GM12878 (cell line): ENCODE measurements around the gene SIL1. TPM values are rescaled to one million over a fixed set of nuclear protein-coding genes. Genes with fewer than 3 reads are reported as not detected.
"Not testable (repeated sequence)": the region's sequence is repeated elsewhere in the genome, so short reads cannot be mapped to it uniquely, and the experiment has no call there.

ENCODE experiments used
- ATAC-seq: fragments of 200-7000 bp; cut with Tn5 transposase; 3 replicates; pipeline ENCODE4 v1.9.1; 2020; ENCODE audit warnings: mild to moderate bottlenecking, moderate library complexity
- BruUV-seq: library from RNA; stranded (reverse); fragments of 400-500 nt; replicated peaks from 2 replicates; lab custom pipeline; 2021; lab: Mats Ljungman, UMichigan
- CTCF ChIA-PET: fragments of 300-600 bp; sonication (Branson Sonifier 250); formaldehyde crosslinking; extraction: SDS; loops from one replicate; lab custom pipeline; 2021; ENCODE audit warnings: inconsistent platforms; lab: Yijun Ruan, JAX
- POLR2A ChIA-PET: fragments of 350-600 bp; formaldehyde crosslinking; extraction: SDS; loops from one replicate; lab custom pipeline; 2021; ENCODE audit warnings: inconsistent platforms; lab: Charles Lee
- RAD21 ChIA-PET: fragments of 300-600 bp; sonication (Branson Sonifier 250); formaldehyde crosslinking; loops from one replicate; lab custom pipeline; 2023; ENCODE audit warnings: antibody characterized with exemption; ENCODE audit not compliant: unreplicated experiment; lab: Charles Lee
- SMC1A ChIA-PET: fragments of 300-600 bp; sonication (Branson Sonifier 250); formaldehyde crosslinking; loops from one replicate; lab custom pipeline; 2023; ENCODE audit not compliant: unreplicated experiment, uncharacterized antibody; lab: Charles Lee
- DNase-seq: peaks from one replicate; pipeline ENCODE4 v3.0.0-alpha.2; 2011; ENCODE audit warnings: low read depth, low spot score
- FAIRE-seq: peaks from 3 replicates; lab custom pipeline; 2011; peaks lifted over from hg19 to GRCh38; lab: Jason Lieb, UNC
- H2AFZ ChIP-seq: 2 replicates; pipeline ENCODE4 v1.6.0; 2011; ENCODE audit warnings: low read depth, low read length, control low read depth; ENCODE audit not compliant: control insufficient read depth
- H3K27ac ChIP-seq: 2 replicates; pipeline ENCODE4 v1.5.1; 2011; ENCODE audit warnings: control low read depth; ENCODE audit not compliant: control insufficient read depth, insufficient read depth
- H3K27me3 ChIP-seq, 2 experiments: replicated peaks in 1 of 2; 2 replicates each; pipeline versions ENCODE4 v1.6.0 to v1.6.1; 2011; ENCODE audit warnings: low read length in 1 of 2; ENCODE audit not compliant: control insufficient read depth in 2 of 2, insufficient read depth in 2 of 2
- H3K36me3 ChIP-seq, 2 experiments: 2 replicates each; pipeline ENCODE4 v1.5.1; 2011; ENCODE audit warnings: low read length in 1 of 2; ENCODE audit not compliant: control insufficient read depth in 2 of 2, insufficient read depth in 2 of 2
- H3K4me1 ChIP-seq: 2 replicates; pipeline ENCODE4 v1.6.1; 2011; ENCODE audit warnings: mild to moderate bottlenecking, low read length, moderate library complexity, mixed read lengths; ENCODE audit not compliant: control insufficient read depth, insufficient read depth
- H3K4me2 ChIP-seq: 2 replicates; pipeline ENCODE4 v1.6.0; 2011; ENCODE audit warnings: control low read depth; ENCODE audit not compliant: control insufficient read depth, insufficient read depth
- H3K4me3 ChIP-seq: fragments of 200-600 bp; sonication (generic); 2 replicates; pipeline ENCODE4 v1.5.1; 2016
- H3K79me2 ChIP-seq: 2 replicates; pipeline ENCODE4 v1.6.0; 2011; ENCODE audit warnings: low read length; ENCODE audit not compliant: control insufficient read depth, insufficient read depth
- H3K9ac ChIP-seq: 2 replicates; pipeline ENCODE4 v1.8.0; 2011; ENCODE audit warnings: low read length, control low read depth, mixed read lengths; ENCODE audit not compliant: control insufficient read depth, insufficient read depth
- H3K9me3 ChIP-seq: replicated peaks from 3 replicates; pipeline ENCODE4 v1.5.1; 2011; ENCODE audit warnings: mild to moderate bottlenecking, low read length; ENCODE audit not compliant: control insufficient read depth, insufficient read depth
- H4K20me1 ChIP-seq: 2 replicates; pipeline ENCODE4 v1.6.0; 2011; ENCODE audit not compliant: control insufficient read depth, insufficient read depth
- CHD2 ChIP-seq: IDR thresholded peaks from 2 replicates; pipeline ENCODE4 v1.6.1; 2011; ENCODE audit warnings: low read depth, low read length, improper control_type of control experiment, borderline replicate concordance
- GABPA ChIP-seq: IDR thresholded peaks from 2 replicates; pipeline ENCODE4 v1.6.1; 2014; ENCODE audit warnings: antibody characterized with exemption, low read depth, mild to moderate bottlenecking, inconsistent platforms
- MYB ChIP-seq: fragments of 150-350 bp; IDR thresholded peaks from 2 replicates; pipeline ENCODE4 v1.6.1; 2014; ENCODE audit warnings: mild to moderate bottlenecking, low read depth, low read length, borderline replicate concordance
- NR2F1 ChIP-seq: fragments of 450-650 bp; conservative IDR thresholded peaks from 2 replicates; pipeline ENCODE4 v1.6.1; 2017; ENCODE audit warnings: mild to moderate bottlenecking
- NRF1 ChIP-seq: conservative IDR thresholded peaks from 2 replicates; pipeline ENCODE4 v1.6.1; 2011; ENCODE audit warnings: mild to moderate bottlenecking, low read depth, low read length, improper control_type of control experiment
- PAX8 ChIP-seq: fragments of 450-650 bp; IDR thresholded peaks from 2 replicates; pipeline ENCODE4 v1.6.1; 2017; ENCODE audit warnings: mild to moderate bottlenecking, moderate library complexity
- SMAD1 ChIP-seq: fragments of 450-650 bp; IDR thresholded peaks from 2 replicates; pipeline ENCODE4 v1.6.1; 2018; ENCODE audit warnings: mild to moderate bottlenecking, low read depth; ENCODE audit not compliant: partially characterized antibody
- SMAD5 ChIP-seq: IDR thresholded peaks from 2 replicates; pipeline ENCODE4 v1.6.1; 2016; ENCODE audit warnings: antibody characterized with exemption, low read depth
- STAT3 ChIP-seq: IDR thresholded peaks from 2 replicates; pipeline ENCODE4 v1.6.1; 2011; ENCODE audit warnings: low read depth, low read length, improper control_type of control experiment
- ZZZ3 ChIP-seq: IDR thresholded peaks from 2 replicates; pipeline ENCODE4 v1.6.1; 2011; ENCODE audit warnings: low read depth; ENCODE audit not compliant: control insufficient read depth, insufficient read length
- WGBS: methylation state at CpG from one replicate; pipeline ENCODE4 v1.1.6; 2016; ENCODE audit warnings: low lambda C conversion rate; ENCODE audit not compliant: insufficient replicate concordance, insufficient coverage; ENCODE audit errors: missing lambda C conversion rate; 5-methylcytosine and 5-hydroxymethylcytosine counted together
- in situ Hi-C: fragments of 300-500 bp; cut with MboI; formaldehyde crosslinking; loops from 9 replicates; pipeline ENCODE4 v1.14.3; 2018; ENCODE audit warnings: mixed read lengths
- intact Hi-C: fragments of 100-400 bp; cut with micrococcal nuclease; formaldehyde crosslinking; loops from one replicate; pipeline ENCODE4 v1.14.2; 2022; ENCODE audit not compliant: unreplicated experiment
- polyA plus RNA-seq, 11 experiments: library from polyadenylated mRNA; depleted of rRNA in 4 of 11; unstranded in 6 of 11; stranded (reverse) in 5 of 11; fragments of >200 nt; fragmentation: Nextera tagmentation in 4 of 11; fragmentation: Illumina TruSeq in 1 of 11; extraction: Ambion mirVana in 4 of 11; extraction: Trizol in 1 of 11; gene quantifications; 1 replicate in 1 of 11; 2 replicates in 10 of 11; pipeline versions ENCODE4 v1.2.1 to v1.2.3, GENCODE V29; 2011 to 2016; ENCODE audit warnings: inconsistent platforms in 2 of 11, missing spikeins in 2 of 11, low read depth in 1 of 11
- total RNA-seq, 4 experiments: library from RNA; depleted of rRNA in 3 of 4; stranded (reverse); fragments of >200 nt in 3 of 4; fragmentation: Illumina TruSeq in 1 of 4; extraction: Trizol in 1 of 4; gene quantifications; 2 replicates each; pipeline versions ENCODE4 v1.2.1 to v1.2.3, GENCODE V29; 2013 to 2021
- TF ChIP-seq, protein P1 (sequence below): IDR thresholded peaks from 2 replicates; pipeline ENCODE4 v1.6.1; 2012; ENCODE audit warnings: low read depth, low read length, improper control_type of control experiment
- TF ChIP-seq, protein P2 (sequence below): fragments of 450-650 bp; IDR thresholded peaks from 2 replicates; pipeline ENCODE4 v1.6.1; 2017; ENCODE audit warnings: mild to moderate bottlenecking, low read depth, inconsistent platforms; ENCODE audit not compliant: poor library complexity, severe bottlenecking

The SIL1 gene
- total and polyA plus RNA-seq, 10 of the 15 experiments (the other 5 are each of a cell fraction or from before 2014, with no cell fraction given), result 4.1 to 49.8 (median 29.4) TPM

DNA sequence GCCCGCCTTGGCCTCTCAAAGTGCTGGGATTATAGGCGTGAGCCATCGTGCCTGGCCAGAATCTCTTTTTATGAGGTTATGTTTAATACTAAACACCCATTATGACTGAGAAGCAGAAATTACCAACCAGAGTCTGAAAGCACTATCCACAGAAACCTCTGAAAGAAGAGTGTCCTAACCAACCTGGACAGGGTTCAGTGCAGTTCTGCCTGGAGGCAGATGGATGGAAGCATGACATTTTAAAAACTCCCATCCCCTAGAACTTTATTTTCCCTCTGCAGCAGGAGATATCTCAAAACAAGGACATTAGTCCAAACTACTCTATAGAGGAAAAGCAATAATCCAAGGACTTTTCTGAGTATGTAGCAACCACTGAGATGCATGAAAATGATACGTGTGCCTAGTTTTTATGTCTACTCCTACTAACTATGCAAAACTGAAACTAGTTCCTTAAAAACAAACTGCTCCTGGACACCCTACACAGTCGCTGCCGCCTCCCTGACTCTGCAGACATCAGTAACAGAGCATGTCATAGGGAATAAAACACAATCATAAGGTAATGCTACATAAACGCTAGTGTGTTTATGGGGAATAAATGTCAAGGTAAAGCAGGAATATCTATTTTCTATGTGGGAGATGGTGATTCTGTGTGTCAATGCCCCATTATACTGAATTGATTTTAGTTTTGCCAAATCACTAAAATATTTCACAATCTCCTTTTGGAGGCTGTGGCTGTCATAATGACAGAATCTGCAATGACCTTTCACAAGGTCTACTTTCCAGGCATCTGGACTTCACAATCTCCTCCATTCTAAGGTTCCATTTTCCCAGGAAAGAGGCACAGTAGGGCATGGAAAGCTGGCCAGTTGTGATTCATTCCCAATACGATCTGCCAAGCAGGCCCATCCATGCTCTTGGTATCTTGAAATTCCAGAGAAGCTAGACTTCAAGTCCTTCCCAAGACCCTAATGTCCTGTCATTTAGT lies 122.8 kb downstream of the SIL1 start:
- Histone ChIP-seq H3K36me3 (no peaks in the 10 kb centered on the region), H3K4me3 (no peak overlapping the region), H3K4me2 (no peak overlapping the region), H2AFZ (no peak overlapping the region), H3K9ac (no peak overlapping the region), H3K27ac (no peak overlapping the region), H3K4me1 (peaks cover 7% of the 10 kb centered on the region), H3K79me2 (no peaks in the 10 kb centered on the region), H3K9me3 (no peaks in the 10 kb centered on the region), H3K27me3 (no peaks in the 10 kb centered on the region), H4K20me1 (no peaks in the 10 kb centered on the region)
- FAIRE-seq (no peak), DNase-seq (no peak), ATAC-seq (no peak)
- ChIA-PET POLR2A (interaction anchor here (1.3 kb wide), 1 partner anchor 12 kb away, joined by 6 read pairs; no protein-coding TSS in a partner anchor), CTCF (no interaction called here), RAD21 (no interaction called here), SMC1A (interaction anchor here (0.8 to 0.9 kb wide), 2 partner anchors 11 to 12 kb away, joined by 3 read pairs; no protein-coding TSS in a partner anchor)
- in situ Hi-C loops, result no loop called here
- TF ChIP-seq, protein P1, sequence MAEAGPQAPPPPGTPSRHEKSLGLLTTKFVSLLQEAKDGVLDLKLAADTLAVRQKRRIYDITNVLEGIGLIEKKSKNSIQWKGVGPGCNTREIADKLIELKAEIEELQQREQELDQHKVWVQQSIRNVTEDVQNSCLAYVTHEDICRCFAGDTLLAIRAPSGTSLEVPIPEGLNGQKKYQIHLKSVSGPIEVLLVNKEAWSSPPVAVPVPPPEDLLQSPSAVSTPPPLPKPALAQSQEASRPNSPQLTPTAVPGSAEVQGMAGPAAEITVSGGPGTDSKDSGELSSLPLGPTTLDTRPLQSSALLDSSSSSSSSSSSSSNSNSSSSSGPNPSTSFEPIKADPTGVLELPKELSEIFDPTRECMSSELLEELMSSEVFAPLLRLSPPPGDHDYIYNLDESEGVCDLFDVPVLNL, result no peak
- TF ChIP-seq PAX8 (no peak), MYB (no peak), GABPA (no peak), NR2F1 (no peak), STAT3 (no peak), ZZZ3 (no peak), SMAD1 (no peak), CHD2 (no peak), SMAD5 (no peak), NRF1 (no peak)
- TF ChIP-seq, protein P2, sequence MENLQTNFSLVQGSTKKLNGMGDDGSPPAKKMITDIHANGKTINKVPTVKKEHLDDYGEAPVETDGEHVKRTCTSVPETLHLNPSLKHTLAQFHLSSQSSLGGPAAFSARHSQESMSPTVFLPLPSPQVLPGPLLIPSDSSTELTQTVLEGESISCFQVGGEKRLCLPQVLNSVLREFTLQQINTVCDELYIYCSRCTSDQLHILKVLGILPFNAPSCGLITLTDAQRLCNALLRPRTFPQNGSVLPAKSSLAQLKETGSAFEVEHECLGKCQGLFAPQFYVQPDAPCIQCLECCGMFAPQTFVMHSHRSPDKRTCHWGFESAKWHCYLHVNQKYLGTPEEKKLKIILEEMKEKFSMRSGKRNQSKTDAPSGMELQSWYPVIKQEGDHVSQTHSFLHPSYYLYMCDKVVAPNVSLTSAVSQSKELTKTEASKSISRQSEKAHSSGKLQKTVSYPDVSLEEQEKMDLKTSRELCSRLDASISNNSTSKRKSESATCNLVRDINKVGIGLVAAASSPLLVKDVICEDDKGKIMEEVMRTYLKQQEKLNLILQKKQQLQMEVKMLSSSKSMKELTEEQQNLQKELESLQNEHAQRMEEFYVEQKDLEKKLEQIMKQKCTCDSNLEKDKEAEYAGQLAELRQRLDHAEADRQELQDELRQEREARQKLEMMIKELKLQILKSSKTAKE, result no peak
- no TSS peak for BruUV-seq
- WGBS, result 90% methylated on average over 8 of the region's 8 CpGs
- intact Hi-C loops, result no loop called here

DNA sequence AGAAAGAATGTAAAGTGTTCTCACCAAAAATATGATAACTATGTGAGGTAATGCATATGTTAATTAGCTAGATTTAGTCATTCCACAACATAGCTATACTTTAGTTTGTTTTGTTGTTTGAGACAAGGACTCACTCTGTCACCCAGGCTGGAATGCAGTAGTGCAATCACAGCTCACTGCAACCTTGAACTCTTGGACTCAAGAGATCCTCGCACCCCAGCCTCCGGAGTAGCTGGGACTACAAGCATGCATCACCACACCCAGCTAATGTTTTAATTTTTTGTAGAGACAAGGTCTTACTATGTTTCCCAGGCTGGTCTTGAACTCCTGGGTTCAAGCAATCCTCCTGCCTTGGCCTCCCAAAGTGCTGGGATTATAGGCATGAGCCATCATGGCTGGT lies 124.2 kb downstream of the SIL1 start:
- POLR2A ChIA-PET, H4K20me1 ChIP-seq, RAD21 ChIA-PET, H3K4me3 ChIP-seq, ATAC-seq, H3K9me3 ChIP-seq, H3K27ac ChIP-seq, H3K36me3 ChIP-seq, H2AFZ ChIP-seq, BruUV-seq, in situ Hi-C loops, H3K4me1 ChIP-seq, H3K27me3 ChIP-seq, DNase-seq, intact Hi-C loops, SMC1A ChIA-PET, FAIRE-seq, H3K9ac ChIP-seq, H3K79me2 ChIP-seq, H3K4me2 ChIP-seq: not testable (repeated sequence)
- CTCF ChIA-PET, result interaction anchor here (1.0 kb wide), 1 partner anchor 259 kb away, joined by 4 read pairs; no protein-coding TSS in a partner anchor
- WGBS, result 100% methylated on average over 2 of the region's 2 CpGs
